Tongue (tissue), 3 donors: Measurements from ENCODE around the gene PTGES3. TPM values are rescaled to one million over a fixed set of nuclear protein-coding genes. Genes with fewer than 3 reads are reported as not detected.
A peak's percentile ranks its signal among the peaks of the same experiment; 100 is the strongest.

Source experiments
- DNase-seq: peaks from one replicate; pipeline ENCODE4 v3.0.0-alpha.2; 2015
- small RNA-seq: library from RNA; depleted of rRNA; stranded (forward); fragments of <200 nt; gene quantifications from one replicate; pipeline ENCODE3, GENCODE V24; 2014; ENCODE audit warnings: low replicate concordance
- total RNA-seq: library from RNA; depleted of rRNA; stranded (reverse); fragments of >200 nt; gene quantifications from one replicate; pipeline ENCODE4 v1.2.3, GENCODE V29; 2014

PTGES3 gene
- total RNA-seq, 1 donor from 2014 or later: 92.4 TPM

DNA sequence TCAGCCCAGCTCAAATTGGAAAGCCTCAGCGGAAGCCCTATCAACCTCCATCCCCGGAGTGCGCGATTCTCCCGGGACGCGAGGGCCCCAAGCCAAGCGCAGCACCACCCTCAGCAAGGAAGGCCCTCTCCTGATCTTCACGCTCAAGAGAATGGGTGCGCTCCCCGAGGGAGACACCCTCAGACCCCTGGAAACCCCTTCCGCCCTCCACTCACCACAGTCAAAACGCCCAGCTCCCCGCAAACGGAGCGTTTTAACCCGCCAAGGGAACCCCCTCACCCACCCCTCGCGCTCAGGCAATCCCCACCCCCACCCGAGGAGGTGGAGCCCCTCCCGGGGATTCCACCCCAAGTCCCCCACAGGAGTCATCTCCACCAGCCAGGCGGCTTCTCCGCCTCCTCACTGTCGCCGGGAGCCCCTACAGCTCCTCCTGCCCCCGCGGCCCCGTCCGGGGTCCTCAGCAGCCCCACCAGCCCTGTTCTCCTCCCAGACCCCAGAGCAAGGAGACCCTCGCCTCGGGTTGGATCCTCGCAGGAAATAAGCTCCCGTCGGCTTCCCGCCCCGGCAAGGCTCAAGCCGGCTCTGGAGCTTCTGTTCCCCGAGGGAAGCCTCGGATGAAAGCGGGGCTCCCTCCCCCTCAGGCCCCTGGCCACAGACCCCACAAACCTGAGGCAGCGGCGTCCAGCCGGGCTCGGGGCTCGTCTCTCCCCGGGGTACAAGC is 58.5 kb downstream of the PTGES3 start:
- DNase-seq: peak; percentile 36

GRCh38 chr12:56628671-56629458 is 59.2 kb downstream of the PTGES3 start:
- DNase-seq: peak; percentile 77

DNA sequence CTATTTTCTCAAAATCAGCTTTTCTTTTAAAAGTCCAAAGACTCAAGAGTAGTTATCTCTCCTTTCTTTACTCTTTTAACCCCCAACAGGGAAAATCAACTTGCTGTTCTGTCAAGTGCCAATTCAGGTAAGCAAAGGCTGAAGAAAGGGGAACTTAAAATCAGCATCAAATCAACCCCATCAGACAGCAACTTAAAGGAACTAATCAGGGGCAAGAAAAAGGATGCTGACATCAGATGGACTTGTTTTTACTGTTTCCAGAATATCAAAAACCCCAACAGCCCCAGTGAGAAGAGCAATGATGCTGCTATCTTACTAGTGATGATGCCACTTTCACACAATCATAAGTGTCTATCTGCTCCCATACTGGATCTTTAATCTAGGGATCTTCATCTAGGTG is 61.4 kb downstream of the PTGES3 start:
- no peak for DNase-seq

GRCh38 chr12:56622535-56622934 is 65.5 kb downstream of the PTGES3 start:
- no peak for DNase-seq

- DNase-seq: no peak
Observed at GRCh38 chr12:56616925-56617324, 71.2 kb downstream of the PTGES3 start.

DNA sequence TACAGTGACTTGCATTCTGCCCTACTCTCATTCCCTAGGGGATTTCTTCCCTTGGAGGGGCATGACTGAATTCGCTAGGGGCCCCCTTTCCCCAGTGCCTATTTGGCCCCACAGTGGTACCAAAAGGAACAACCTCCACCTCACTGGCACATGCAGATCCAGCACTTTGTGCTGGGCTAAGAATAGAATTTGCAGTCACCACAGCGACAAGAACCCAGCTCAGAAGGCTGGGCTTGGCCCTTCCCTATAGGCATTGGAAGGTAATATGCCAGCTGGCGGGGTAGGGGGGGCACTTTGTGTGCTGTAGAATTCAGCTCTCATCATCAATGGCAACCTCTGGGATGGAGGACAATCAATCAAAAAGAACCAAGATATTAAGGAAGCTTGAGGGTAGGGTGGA is 71.8 kb downstream of the PTGES3 start:
- DNase-seq: no peak

DNA sequence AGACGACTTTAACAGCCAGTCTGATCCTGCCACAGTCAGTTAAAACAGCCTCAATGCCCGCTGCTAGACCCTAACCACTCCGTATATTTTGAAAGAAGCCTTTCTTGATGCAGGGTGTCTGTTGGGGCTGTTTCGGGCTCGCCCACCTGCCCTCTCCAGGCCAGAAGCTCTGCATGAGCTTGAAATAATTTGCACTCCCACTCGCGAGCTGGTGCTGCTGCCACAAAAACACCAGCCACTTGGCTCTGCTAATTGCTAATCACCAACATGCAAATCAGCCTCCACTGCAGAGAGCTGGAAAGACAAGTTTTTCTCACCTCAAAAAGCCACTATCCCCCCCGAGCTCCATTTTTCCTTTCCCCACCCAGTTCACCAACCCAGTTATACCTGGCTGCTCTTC is 73.5 kb downstream of the PTGES3 start:
- DNase-seq: no peak

Small RNA genes within 50 kb of the gene (small RNA-seq; reads per million reads assigned to genes)
- gene RN7SL809P: not detected
- gene SNORD59A: 2,411 reads per million, percentile 99 among the genes with 10 or more reads in this experiment

Other genes with a start within 250 kb of the PTGES3 start
- gene TIMELESS, start 238.9 kb downstream of the PTGES3 start, total RNA-seq: 10.5 TPM
- not detected for gene MIP, start 233.6 kb downstream of the PTGES3 start, total RNA-seq
- gene SPRYD4, start 219.7 kb downstream of the PTGES3 start, total RNA-seq: 2.1 TPM
- 0.21 TPM for gene GLS2, start 200.1 kb downstream of the PTGES3 start, total RNA-seq
- gene RBMS2, start 166.5 kb downstream of the PTGES3 start, total RNA-seq: 18.1 TPM
- 34.6 TPM for gene BAZ2A, start 58.0 kb downstream of the PTGES3 start, total RNA-seq
- 686 TPM for gene ATP5F1B, start 42.3 kb downstream of the PTGES3 start, total RNA-seq
- 759 TPM for gene NACA, start 37.0 kb upstream of the PTGES3 start, total RNA-seq
- gene PRIM1, start 64.0 kb upstream of the PTGES3 start, total RNA-seq: 17.7 TPM
- gene HSD17B6, start 75.0 kb upstream of the PTGES3 start, total RNA-seq: not detected
- 0.51 TPM for gene SDR9C7, start 246.1 kb upstream of the PTGES3 start, total RNA-seq